HepG2 (cell line): ENCODE measurements around the gene KMT2B.

Experiments used
- CEBPZ ChIP-seq: IDR thresholded peaks from 2 replicates; pipeline ENCODE4 v1.6.1; 2012; ENCODE audit warnings: low read length, improper control_type of control experiment
- EP300 ChIP-seq, 3 experiments: sonication (generic) in 1 of 3; formaldehyde crosslinking in 1 of 3; IDR thresholded peaks; 2 replicates each; pipeline versions ENCODE4 v1.5.1 to v1.6.1; 2011 to 2020; ENCODE audit warnings: low read depth in 2 of 3, low read length in 2 of 3, borderline replicate concordance in 1 of 3, improper control_type of control experiment in 1 of 3, mild to moderate bottlenecking in 1 of 3, missing genetic modification reagents in 1 of 3, moderate library complexity in 1 of 3
- GATAD2A ChIP-seq: IDR thresholded peaks from 2 replicates; pipeline ENCODE4 v1.6.1; 2016
- KLF16 ChIP-seq, 2 experiments: sonication (generic) in 1 of 2; formaldehyde crosslinking in 1 of 2; IDR thresholded peaks; 2 replicates each; pipeline versions ENCODE4 v1.6.1 to v1.8.0; 2016 to 2023; ENCODE audit warnings: missing genetic modification reagents in 2 of 2, missing compliant biosample characterization in 1 of 2
- MAFK ChIP-seq, 2 experiments: IDR thresholded peaks in 1 of 2; conservative IDR thresholded peaks in 1 of 2; 2 replicates each; pipeline ENCODE4 v1.6.1; 2011; ENCODE audit warnings: improper control_type of control experiment in 2 of 2, low read length in 2 of 2
- POLR2A ChIP-seq, 2 experiments: IDR thresholded peaks; 2 replicates each; pipeline ENCODE4 v1.6.1; 2011; ENCODE audit warnings: low read depth in 2 of 2, low read length in 2 of 2, mild to moderate bottlenecking in 1 of 2, moderate library complexity in 1 of 2; ENCODE audit not compliant: insufficient read depth in 1 of 2
- POLR2AphosphoS5 ChIP-seq: IDR thresholded peaks from 2 replicates; pipeline ENCODE4 v1.6.1; 2012; ENCODE audit warnings: low read depth, low read length
- RBM22 ChIP-seq: fragments of 200-400 bp; formaldehyde crosslinking; optimal IDR thresholded peaks from 2 replicates; pipeline ENCODE3; 2017; ENCODE audit warnings: mild to moderate bottlenecking, low read length, moderate library complexity
- SMAD1 ChIP-seq: sonication (generic); formaldehyde crosslinking; IDR thresholded peaks from 2 replicates; pipeline ENCODE4 v1.4.0; 2020; ENCODE audit warnings: missing genetic modification reagents, low read depth, mild to moderate bottlenecking, borderline replicate concordance
- SMYD3 ChIP-seq: sonication (generic); formaldehyde crosslinking; IDR thresholded peaks from 2 replicates; pipeline ENCODE4 v1.8.1; 2023; ENCODE audit warnings: mild to moderate bottlenecking, missing genetic modification reagents
- YY1 ChIP-seq: IDR thresholded peaks from 2 replicates; pipeline ENCODE4 v1.6.1; 2011; ENCODE audit warnings: low read length, low read depth, moderate library complexity, mild to moderate bottlenecking; ENCODE audit not compliant: insufficient read depth, insufficient replicate concordance
- ZNF124 ChIP-seq: sonication (generic); formaldehyde crosslinking; IDR thresholded peaks from 2 replicates; pipeline ENCODE4 v1.4.0; 2020; ENCODE audit warnings: missing genetic modification reagents

GRCh38 chr19:35733180-35734125 is 15.7 kb downstream of the KMT2B start:
- no peak for TF ChIP-seq CEBPZ
- no peak for TF ChIP-seq YY1
- TF ChIP-seq POLR2A (IDR thresholded peaks at IDR 0.05; ENCODE audit: insufficient read depth in 1 of 2, low read depth in 2 of 2, low read length in 2 of 2), result peak in 1 of 2 experiments; percentile 16; a peak in 1 of 4 replicates
- no peak for TF ChIP-seq ZNF124 (CRISPR knock-in tag)
- TF ChIP-seq EP300 (IDR thresholded peaks at IDR 0.05; ENCODE audit: low read depth in 2 of 2, low read length in 2 of 2), result no peak
- TF ChIP-seq EP300 (CRISPR knock-in tag; IDR thresholded peaks at IDR 0.05; ENCODE audit: borderline replicate concordance), result no peak
- no peak for TF ChIP-seq SMYD3
- no peak for TF ChIP-seq MAFK (conservative IDR thresholded peaks at IDR 0.05 in 1 of 2, IDR thresholded peaks at IDR 0.05 in 1 of 2; ENCODE audit: low read length in 2 of 2)
- no peak for TF ChIP-seq POLR2AphosphoS5
- TF ChIP-seq KLF16 (CRISPR knock-in tag; IDR thresholded peaks at IDR 0.05), result no peak
- no peak for TF ChIP-seq RBM22
- no peak for TF ChIP-seq SMAD1
- no peak for TF ChIP-seq GATAD2A
